ENCODE data around the gene PPP1R16B.

The PPP1R16B gene

DNA sequence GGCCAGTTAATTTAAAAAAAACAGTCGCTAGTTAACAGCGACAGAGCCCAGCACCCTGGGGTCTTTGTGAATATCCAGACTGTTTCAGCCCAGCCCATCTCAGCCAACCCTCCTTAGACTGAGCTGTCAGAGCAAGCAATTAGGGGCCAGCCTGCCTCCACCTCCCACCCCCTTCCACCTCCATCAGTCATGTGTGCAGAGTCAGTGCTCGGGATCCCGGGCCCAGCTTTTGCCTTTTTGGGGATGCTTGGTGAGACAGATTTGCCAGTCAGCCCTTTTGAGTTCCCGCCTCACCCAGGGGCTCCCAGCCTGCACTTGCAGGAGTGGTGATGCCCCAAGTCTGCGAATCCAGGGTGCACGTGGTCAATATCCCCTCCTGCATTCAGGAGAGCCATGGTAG, 114.2 kb downstream of the PPP1R16B start:
- Histone ChIP-seq H3K4me1 (ENCODE audit: control insufficient read depth in 1 of 2, insufficient read depth in 2 of 2, low read length in 2 of 2) (no peaks in the 10 kb centered on the region), H3K27ac (ENCODE audit: low read length) (no peak overlapping the region), H3K36me3 (ENCODE audit: control insufficient read depth in 1 of 2, insufficient read depth in 2 of 2, low read length in 2 of 2) (no peaks in the 10 kb centered on the region), H3K27me3 (ENCODE audit: low read depth, low read length) (no peaks in the 10 kb centered on the region), H3K4me3 (ENCODE audit: low read depth in 1 of 2, low read length in 2 of 2) (no peak overlapping the region), H3K9me3 (ENCODE audit: control insufficient read depth in 1 of 2, low read length in 2 of 2) (no peaks in the 10 kb centered on the region)

DNA sequence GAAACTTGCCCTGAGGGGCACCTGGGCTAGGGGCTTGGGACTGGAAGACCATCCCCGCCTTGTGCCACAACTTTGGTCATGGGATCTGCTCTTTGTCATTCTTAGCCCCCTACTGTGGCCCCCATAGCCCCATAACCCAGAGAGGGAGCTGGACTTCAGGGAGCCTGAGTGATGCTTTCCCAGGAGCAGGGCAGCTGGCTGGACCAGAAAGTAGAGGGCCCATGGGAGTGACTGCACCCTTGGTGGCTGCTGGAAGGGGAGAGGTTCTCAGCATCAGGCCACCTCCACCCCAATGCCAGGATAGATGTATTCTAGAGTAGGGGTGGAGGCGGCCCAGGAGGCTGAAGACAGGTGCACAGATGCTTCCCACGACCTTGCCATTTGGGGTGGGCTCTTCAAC, 114.9 kb downstream of the PPP1R16B start:
- Histone ChIP-seq H3K36me3 (ENCODE audit: control insufficient read depth in 1 of 2, insufficient read depth in 2 of 2, low read length in 2 of 2) (no peaks in the 10 kb centered on the region), H3K27ac (ENCODE audit: low read length) (no peak overlapping the region), H3K4me1 (ENCODE audit: control insufficient read depth in 1 of 2, insufficient read depth in 2 of 2, low read length in 2 of 2) (no peaks in the 10 kb centered on the region)

DNA sequence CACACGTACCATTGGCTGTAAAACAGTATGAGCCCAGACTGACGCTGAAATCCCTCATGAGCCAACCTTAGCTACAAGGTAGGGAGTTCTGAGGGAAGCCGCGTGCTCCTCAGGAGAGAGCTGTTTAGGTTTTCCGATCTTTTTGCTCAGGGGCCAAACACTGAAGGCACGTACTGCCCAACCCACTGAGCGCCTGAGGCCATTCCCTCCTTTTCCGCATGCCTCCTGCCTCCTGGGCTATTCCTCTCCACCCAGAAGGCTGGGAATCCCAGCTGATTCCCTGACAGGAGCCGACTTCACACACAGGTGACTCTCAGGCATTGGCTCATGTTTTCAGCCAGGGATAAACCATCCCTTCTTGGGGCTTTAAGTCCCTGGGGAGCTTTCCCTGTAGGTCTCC, 115.4 kb downstream of the PPP1R16B start:
- Histone ChIP-seq H3K27ac (ENCODE audit: low read length) (no peak overlapping the region), H3K36me3 (ENCODE audit: control insufficient read depth in 1 of 2, insufficient read depth in 2 of 2, low read length in 2 of 2) (no peaks in the 10 kb centered on the region)

More for the DNA sequence above, 114.9 kb downstream of the PPP1R16B start:
- no peak overlapping the region for H3K4me3 ChIP-seq (ENCODE audit: low read depth in 1 of 2, low read length in 2 of 2)
- no peaks in the 10 kb centered on the region for H3K9me3 ChIP-seq (ENCODE audit: control insufficient read depth in 1 of 2, low read length in 2 of 2)
- H3K27me3 ChIP-seq (ENCODE audit: low read depth, low read length): no peaks in the 10 kb centered on the region

DNA sequence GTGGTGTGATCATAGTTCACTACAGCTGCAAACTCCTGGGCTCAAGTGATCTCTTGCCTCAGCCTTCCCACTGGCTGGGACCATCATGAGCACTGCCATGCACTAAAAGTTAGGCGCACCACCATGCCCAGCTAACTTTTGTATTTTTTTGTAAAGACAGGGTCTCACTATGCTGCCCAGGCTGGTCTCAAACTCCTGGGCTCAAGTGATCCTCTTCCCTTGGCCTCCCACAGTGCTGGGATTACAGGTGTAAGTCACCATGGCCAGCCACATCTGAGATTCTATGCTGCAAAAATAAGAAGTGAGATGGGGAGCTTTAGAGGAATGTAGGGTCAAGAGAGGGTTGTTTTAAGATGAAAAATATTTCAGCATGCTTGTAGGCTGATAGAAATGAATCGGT, 119.2 kb downstream of the PPP1R16B start:
- H3K4me1 ChIP-seq (ENCODE audit: control insufficient read depth in 1 of 2, insufficient read depth in 2 of 2, low read length in 2 of 2): peaks cover 0 to 9% of the 10 kb centered on the region in 2 donors
- no peak overlapping the region for H3K4me3 ChIP-seq (ENCODE audit: low read depth in 1 of 2, low read length in 2 of 2)
- H3K27me3 ChIP-seq (ENCODE audit: low read depth, low read length): no peaks in the 10 kb centered on the region
- no peaks in the 10 kb centered on the region for H3K36me3 ChIP-seq (ENCODE audit: control insufficient read depth in 1 of 2, insufficient read depth in 2 of 2, low read length in 2 of 2)
- no peak overlapping the region for H3K27ac ChIP-seq (ENCODE audit: low read length)
- no peaks in the 10 kb centered on the region for H3K9me3 ChIP-seq (ENCODE audit: control insufficient read depth in 1 of 2, low read length in 2 of 2)

More for the DNA sequence above, 115.4 kb downstream of the PPP1R16B start:
- H3K9me3 ChIP-seq (ENCODE audit: control insufficient read depth in 1 of 2, low read length in 2 of 2): no peaks in the 10 kb centered on the region
- H3K27me3 ChIP-seq (ENCODE audit: low read depth, low read length): no peaks in the 10 kb centered on the region
- no peaks in the 10 kb centered on the region for H3K4me1 ChIP-seq (ENCODE audit: control insufficient read depth in 1 of 2, insufficient read depth in 2 of 2, low read length in 2 of 2)
- no peak overlapping the region for H3K4me3 ChIP-seq (ENCODE audit: low read depth in 1 of 2, low read length in 2 of 2)

DNA sequence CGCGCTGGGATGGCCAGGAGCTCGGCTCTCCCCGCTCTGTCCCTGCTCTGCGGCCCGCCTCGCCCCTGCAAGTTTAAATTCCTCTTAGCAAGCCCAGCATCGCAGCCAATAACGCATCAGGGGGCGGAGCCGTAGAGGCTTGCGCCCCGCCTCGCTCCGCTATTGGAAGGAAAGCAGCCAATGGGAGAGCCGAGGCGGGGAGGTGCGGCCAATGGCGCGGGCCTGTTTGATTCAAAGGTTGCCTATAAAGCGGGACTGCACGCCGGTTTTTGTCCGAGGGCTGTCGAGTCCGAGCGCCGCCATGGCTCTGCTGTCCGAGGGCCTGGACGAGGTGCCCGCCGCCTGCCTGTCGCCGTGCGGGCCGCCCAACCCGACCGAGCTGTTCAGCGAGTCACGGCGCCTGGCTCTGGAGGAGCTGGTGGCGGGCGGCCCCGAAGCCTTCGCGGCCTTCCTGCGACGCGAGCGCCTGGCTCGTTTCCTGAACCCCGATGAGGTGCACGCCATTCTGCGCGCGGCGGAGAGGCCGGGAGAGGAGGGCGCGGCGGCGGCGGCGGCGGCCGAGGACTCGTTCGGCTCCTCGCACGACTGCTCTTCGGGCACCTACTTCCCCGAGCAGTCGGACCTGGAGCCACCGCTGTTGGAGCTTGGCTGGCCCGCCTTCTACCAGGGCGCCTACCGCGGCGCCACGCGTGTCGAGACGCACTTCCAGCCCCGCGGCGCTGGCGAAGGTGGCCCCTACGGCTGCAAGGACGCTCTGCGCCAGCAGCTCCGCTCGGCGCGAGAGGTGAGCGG, 120.8 kb downstream of the PPP1R16B start, which contains the start of gene FAM83D:
Gene FAM83D (plus strand): TSS at position 276 of the 792 bp plus-strand sequence. CDS start 26 bp downstream, at position 302.
- Histone ChIP-seq H3K9me3 (ENCODE audit: control insufficient read depth in 1 of 2, low read length in 2 of 2) (no peaks in the 10 kb centered on the region), H3K27me3 (ENCODE audit: low read depth, low read length) (no peaks in the 10 kb centered on the region), H3K4me1 (ENCODE audit: control insufficient read depth in 1 of 2, insufficient read depth in 2 of 2, low read length in 2 of 2) (peaks cover 0 to 9% of the 10 kb centered on the region in 2 donors), H3K27ac (ENCODE audit: low read length) (peak within 1 kb of the TSS; percentile 83), H3K36me3 (ENCODE audit: control insufficient read depth in 1 of 2, insufficient read depth in 2 of 2, low read length in 2 of 2) (no peaks in the 10 kb centered on the region), H3K4me3 (ENCODE audit: low read depth in 1 of 2, low read length in 2 of 2) (peak within 1 kb of the TSS; percentile 71 to 94)

DNA sequence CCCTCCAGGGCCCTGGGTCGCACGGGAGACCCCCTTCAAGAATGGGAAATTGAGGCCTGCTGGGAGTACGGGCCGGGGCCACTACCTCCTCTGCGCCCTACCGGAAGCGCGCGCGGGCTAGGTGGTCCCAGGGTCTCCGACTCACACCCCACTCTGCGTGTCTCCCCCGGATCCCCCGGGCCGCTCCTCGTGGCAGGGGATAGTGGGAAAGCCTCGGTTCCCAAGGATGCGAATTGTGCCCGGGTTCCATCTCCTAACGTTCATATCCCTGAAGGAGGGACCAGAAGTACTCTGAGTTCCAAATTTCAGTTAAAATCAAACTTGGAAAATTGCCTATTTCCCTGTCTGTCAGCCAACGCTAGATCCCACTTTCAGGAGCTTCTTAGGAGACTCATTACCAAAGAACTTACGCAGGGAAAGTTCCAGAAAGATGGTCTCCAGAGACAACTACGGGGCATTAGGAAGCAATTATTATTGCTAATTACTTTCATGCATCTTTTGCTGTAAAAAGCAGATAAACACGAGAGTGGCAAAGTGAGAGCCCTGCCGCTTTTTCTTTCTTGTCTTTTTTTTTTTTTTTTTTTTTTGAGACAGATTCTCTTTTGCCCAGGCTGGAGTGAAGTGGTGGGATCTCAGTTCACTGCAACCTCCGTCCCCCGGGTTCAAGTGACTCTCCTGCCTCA, 121.6 kb downstream of the PPP1R16B start:
- H3K27ac ChIP-seq (ENCODE audit: low read length): peak overlapping the region; percentile 83
- H3K4me3 ChIP-seq (ENCODE audit: low read depth in 1 of 2, low read length in 2 of 2): peak overlapping the region; percentile 71 to 94
- no peaks in the 10 kb centered on the region for H3K36me3 ChIP-seq (ENCODE audit: control insufficient read depth in 1 of 2, insufficient read depth in 2 of 2, low read length in 2 of 2)
- no peaks in the 10 kb centered on the region for H3K27me3 ChIP-seq (ENCODE audit: low read depth, low read length)
- peaks cover 0 to 9% of the 10 kb centered on the region in 2 donors for H3K4me1 ChIP-seq (ENCODE audit: control insufficient read depth in 1 of 2, insufficient read depth in 2 of 2, low read length in 2 of 2)
- H3K9me3 ChIP-seq (ENCODE audit: control insufficient read depth in 1 of 2, low read length in 2 of 2): no peaks in the 10 kb centered on the region

DNA sequence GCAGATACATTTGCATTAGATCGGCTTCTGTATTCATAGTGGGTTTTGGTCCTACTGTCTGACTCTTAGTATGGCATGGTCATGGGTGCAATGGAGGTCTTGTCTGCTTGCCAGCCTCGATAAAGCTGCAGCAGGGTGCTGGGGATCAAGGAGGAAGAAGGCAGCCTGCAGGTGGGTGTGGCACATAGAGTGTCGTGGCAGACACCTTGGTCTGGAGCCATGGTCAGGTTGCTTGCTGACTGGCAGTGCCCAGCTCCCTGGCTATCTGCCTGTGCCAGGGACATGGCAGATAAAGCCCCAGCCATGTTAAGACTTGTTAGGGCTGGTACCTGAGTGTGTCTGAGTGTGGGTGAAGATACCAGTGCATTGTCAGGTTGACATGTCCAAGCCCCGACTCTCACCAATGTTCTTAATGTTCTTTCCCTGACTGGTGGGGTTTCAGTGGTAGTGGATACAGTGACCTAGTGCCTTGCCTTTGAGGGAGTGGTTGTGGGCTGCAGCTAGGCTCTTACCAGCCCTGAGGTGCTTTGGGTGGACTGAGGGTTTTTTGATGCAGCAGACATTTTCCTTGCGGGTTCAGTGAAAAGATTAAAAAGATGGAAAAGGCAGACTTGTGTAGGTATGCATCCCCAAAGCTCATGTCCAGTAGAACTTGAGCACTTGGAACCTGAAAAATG, 122.5 kb downstream of the PPP1R16B start:
- peak overlapping the region; percentile 86 for H3K27ac ChIP-seq (ENCODE audit: low read length)
- H3K4me1 ChIP-seq (ENCODE audit: control insufficient read depth in 1 of 2, insufficient read depth in 2 of 2, low read length in 2 of 2): peaks cover 0 to 13% of the 10 kb centered on the region in 2 donors
- H3K4me3 ChIP-seq (ENCODE audit: low read depth in 1 of 2, low read length in 2 of 2): peak overlapping the region; percentile 75 to 94

DNA sequence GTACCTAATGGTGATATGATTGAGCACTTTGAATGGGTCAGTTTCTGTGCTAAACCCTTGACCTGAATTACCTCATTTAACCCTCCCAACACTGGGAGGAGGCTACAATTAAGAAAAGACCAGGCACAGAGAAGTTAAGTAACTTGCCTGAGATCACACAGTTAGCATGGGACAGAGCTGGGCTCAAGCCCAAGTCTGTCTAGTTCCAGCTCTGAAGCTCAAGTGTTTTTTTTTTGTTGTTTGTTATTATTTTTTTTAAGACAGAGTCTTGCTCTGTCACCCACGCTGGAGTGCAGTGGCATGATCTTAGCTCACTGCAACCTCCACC, 124.7 kb downstream of the PPP1R16B start:
- no peaks in the 10 kb centered on the region for H3K36me3 ChIP-seq (ENCODE audit: control insufficient read depth in 1 of 2, insufficient read depth in 2 of 2, low read length in 2 of 2)
- H3K27ac ChIP-seq (ENCODE audit: low read length): peak overlapping the region; percentile 56
- peak overlapping the region; percentile 30 to 94 for H3K4me3 ChIP-seq (ENCODE audit: low read depth in 1 of 2, low read length in 2 of 2)
- no peaks in the 10 kb centered on the region for H3K9me3 ChIP-seq (ENCODE audit: control insufficient read depth in 1 of 2, low read length in 2 of 2)
- peaks cover 0 to 16% of the 10 kb centered on the region in 2 donors for H3K4me1 ChIP-seq (ENCODE audit: control insufficient read depth in 1 of 2, insufficient read depth in 2 of 2, low read length in 2 of 2)
- no peaks in the 10 kb centered on the region for H3K27me3 ChIP-seq (ENCODE audit: low read depth, low read length)

More for the DNA sequence above, 122.5 kb downstream of the PPP1R16B start:
- H3K27me3 ChIP-seq (ENCODE audit: low read depth, low read length): no peaks in the 10 kb centered on the region
- no peaks in the 10 kb centered on the region for H3K36me3 ChIP-seq (ENCODE audit: control insufficient read depth in 1 of 2, insufficient read depth in 2 of 2, low read length in 2 of 2)
- no peaks in the 10 kb centered on the region for H3K9me3 ChIP-seq (ENCODE audit: control insufficient read depth in 1 of 2, low read length in 2 of 2)

DNA sequence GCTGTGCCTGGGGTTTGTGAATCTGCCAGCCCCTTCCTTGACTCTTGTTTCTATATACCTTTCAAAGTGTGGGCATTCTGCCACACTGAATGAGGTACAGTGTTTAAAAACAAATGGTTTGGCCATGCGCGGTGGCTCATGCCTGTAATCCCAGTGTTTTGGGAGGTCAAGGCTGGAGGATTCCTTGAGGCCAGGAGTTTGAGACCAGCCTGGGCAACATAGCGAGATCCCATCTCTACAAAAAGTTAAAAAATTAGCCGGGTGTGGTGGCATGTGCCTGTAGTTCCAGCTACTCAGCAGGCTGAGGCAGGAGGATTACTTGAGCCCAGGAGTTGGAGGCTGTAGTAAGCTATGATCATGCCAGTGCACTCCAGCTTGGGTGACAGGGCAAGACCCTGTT, 126.5 kb downstream of the PPP1R16B start:
- peak overlapping the region; percentile 67 for H3K27ac ChIP-seq (ENCODE audit: low read length)
- no peaks in the 10 kb centered on the region for H3K9me3 ChIP-seq (ENCODE audit: control insufficient read depth in 1 of 2, low read length in 2 of 2)
- peak overlapping the region in 1 of 2 donors; percentile 94 for H3K4me3 ChIP-seq (ENCODE audit: low read depth in 1 of 2, low read length in 2 of 2)
- H3K27me3 ChIP-seq (ENCODE audit: low read depth, low read length): no peaks in the 10 kb centered on the region
- peaks cover 0 to 2% of the 10 kb centered on the region in 2 donors for H3K36me3 ChIP-seq (ENCODE audit: control insufficient read depth in 1 of 2, insufficient read depth in 2 of 2, low read length in 2 of 2)
- peaks cover 0 to 26% of the 10 kb centered on the region in 2 donors for H3K4me1 ChIP-seq (ENCODE audit: control insufficient read depth in 1 of 2, insufficient read depth in 2 of 2, low read length in 2 of 2)

DNA sequence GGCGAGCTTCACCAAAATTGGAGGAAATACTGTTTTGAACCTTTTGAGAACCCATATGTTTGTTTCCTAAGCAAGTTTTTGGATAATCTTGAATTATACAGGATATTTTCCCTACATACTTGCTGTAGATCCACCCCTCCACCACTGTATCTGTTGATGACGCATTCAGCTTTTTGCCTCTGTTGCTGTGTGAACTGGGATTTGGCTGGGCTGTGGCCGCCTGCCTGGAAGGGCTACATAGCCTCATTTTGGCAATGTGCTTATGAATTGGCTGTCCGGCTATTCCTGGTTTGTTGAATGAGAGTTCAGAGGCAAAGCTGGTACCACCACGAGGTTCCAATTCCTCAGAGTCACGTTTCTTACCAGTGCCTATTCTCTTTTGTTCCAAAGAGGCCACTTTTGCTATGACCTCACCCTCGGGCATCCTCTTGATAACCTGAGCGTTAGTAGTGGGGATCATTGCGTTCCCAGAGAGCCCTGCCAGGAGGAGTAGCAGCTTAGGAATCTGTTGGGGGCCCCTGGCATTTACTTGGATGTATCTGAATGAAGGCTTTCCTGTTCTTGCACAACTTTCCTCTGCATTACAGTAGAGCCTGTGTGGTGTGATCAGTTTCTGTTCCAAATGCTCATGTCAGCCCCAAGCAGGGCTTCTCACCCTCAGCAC, 127.1 kb downstream of the PPP1R16B start:
- Histone ChIP-seq H3K27me3 (ENCODE audit: low read depth, low read length) (no peaks in the 10 kb centered on the region), H3K27ac (ENCODE audit: low read length) (peak overlapping the region; percentile 67), H3K4me1 (ENCODE audit: control insufficient read depth in 1 of 2, insufficient read depth in 2 of 2, low read length in 2 of 2) (peaks cover 0 to 29% of the 10 kb centered on the region in 2 donors), H3K36me3 (ENCODE audit: control insufficient read depth in 1 of 2, insufficient read depth in 2 of 2, low read length in 2 of 2) (peaks cover 0 to 8% of the 10 kb centered on the region in 2 donors), H3K9me3 (ENCODE audit: control insufficient read depth in 1 of 2, low read length in 2 of 2) (no peaks in the 10 kb centered on the region), H3K4me3 (ENCODE audit: low read depth in 1 of 2, low read length in 2 of 2) (peak overlapping the region in 1 of 2 donors; percentile 94)

DNA sequence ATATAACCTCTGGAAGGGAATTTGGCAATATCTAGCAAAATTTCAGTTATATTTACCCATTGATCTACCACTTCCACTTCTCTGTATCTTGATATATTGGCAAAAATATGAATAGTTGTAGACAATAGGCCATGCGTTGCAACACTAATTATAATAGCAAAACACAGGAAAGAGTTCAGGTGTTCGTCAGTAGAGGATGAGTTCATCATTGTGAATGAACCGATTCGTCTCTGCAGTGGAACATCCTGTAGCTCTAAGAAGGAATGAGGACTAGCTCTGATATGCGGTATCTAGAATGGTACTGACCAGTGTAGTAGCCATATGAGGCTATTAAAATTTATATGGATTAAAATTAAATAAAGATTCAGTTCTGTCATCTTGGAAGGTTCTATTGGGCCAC, 129.0 kb downstream of the PPP1R16B start:
- Histone ChIP-seq H3K4me1 (ENCODE audit: control insufficient read depth in 1 of 2, insufficient read depth in 2 of 2, low read length in 2 of 2) (peaks cover 0 to 47% of the 10 kb centered on the region in 2 donors), H3K27me3 (ENCODE audit: low read depth, low read length) (no peaks in the 10 kb centered on the region), H3K4me3 (ENCODE audit: low read depth in 1 of 2, low read length in 2 of 2) (no peak overlapping the region), H3K27ac (ENCODE audit: low read length) (no peak overlapping the region), H3K9me3 (ENCODE audit: control insufficient read depth in 1 of 2, low read length in 2 of 2) (no peaks in the 10 kb centered on the region), H3K36me3 (ENCODE audit: control insufficient read depth in 1 of 2, insufficient read depth in 2 of 2, low read length in 2 of 2) (peaks cover 0 to 18% of the 10 kb centered on the region in 2 donors)
